GM10266 (cell line): ENCODE results near the gene PDCD5.
"Not testable (repeated sequence)": the region's sequence is repeated elsewhere in the genome, so short reads cannot be mapped to it uniquely, and the experiment has no call there.

Experiments used
- DNase-seq: peaks from one replicate; pipeline ENCODE4 v3.0.0; 2012; ENCODE audit errors: extremely low spot score
- TF ChIP-seq, protein P1 (sequence below): IDR thresholded peaks from 2 replicates; pipeline ENCODE4 v1.5.1; 2012; ENCODE audit warnings: mild to moderate bottlenecking, low read depth; ENCODE audit not compliant: control insufficient read depth, insufficient read depth; ENCODE audit errors: missing control alignments

PDCD5 gene, protein sequence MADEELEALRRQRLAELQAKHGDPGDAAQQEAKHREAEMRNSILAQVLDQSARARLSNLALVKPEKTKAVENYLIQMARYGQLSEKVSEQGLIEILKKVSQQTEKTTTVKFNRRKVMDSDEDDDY

DNA sequence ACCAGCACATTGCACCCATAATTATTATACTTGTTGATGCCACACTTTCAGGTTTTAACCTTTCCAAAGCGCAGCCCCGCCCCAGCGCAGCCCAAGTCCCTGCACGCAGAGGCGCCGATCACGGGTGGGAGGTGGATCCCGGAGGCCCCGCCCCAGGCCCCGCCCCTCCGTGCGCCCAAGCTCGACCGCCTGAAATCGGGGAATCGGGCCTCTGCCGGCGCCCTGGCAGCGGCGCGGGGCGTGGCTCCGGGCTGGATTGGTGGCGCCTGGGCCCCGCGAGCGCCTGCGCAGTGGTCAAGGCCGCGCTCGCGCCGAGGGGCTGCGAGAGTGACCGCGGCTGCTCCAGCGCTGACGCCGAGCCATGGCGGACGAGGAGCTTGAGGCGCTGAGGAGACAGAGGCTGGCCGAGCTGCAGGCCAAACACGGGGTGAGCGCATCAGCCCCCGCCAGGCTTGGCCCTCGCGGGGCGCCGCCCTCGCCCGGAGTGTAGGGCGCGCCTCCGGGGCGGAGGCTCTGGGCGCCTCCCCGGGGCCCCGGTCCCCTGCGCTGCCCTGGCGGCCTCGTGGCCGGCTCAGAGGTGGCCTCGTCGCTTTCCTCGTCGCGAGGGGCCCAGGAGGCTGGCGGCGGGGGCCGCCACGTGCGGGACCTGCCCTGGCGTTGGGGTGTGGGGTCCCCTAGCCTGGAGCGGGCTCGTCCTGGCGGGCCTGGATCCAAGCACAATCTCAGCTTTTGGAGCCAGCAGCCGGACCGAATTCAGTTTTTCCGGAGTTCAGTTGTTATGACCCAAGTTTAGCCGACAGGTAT, at the start of gene PDCD5:
PDCD5 (plus strand) TSS at position 290 of the 804 bp plus-strand sequence; CDS start at position 362, 72 bp downstream.
- DNase-seq = peak; percentile 99
- TF ChIP-seq, protein P1, sequence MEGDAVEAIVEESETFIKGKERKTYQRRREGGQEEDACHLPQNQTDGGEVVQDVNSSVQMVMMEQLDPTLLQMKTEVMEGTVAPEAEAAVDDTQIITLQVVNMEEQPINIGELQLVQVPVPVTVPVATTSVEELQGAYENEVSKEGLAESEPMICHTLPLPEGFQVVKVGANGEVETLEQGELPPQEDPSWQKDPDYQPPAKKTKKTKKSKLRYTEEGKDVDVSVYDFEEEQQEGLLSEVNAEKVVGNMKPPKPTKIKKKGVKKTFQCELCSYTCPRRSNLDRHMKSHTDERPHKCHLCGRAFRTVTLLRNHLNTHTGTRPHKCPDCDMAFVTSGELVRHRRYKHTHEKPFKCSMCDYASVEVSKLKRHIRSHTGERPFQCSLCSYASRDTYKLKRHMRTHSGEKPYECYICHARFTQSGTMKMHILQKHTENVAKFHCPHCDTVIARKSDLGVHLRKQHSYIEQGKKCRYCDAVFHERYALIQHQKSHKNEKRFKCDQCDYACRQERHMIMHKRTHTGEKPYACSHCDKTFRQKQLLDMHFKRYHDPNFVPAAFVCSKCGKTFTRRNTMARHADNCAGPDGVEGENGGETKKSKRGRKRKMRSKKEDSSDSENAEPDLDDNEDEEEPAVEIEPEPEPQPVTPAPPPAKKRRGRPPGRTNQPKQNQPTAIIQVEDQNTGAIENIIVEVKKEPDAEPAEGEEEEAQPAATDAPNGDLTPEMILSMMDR = no peak

DNA sequence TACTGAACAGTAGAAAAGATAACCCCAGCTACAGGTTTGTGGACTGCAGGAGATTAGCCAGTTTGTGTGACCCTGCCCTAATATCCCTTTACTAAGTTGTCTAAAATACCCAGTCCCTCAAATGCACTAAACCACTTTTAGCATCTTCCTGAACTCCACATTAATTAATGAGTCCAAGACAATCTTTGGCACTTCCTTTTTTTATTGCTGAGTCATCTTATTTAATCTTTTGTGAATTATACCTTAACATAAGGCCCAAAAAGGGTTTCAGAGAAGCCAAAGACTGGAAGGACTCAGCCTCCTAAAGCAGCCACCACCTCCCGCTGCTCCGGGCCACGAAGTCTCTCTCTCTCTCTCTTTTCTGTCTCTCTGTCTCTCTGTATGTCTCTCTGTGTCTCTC, 48.8 kb upstream of the PDCD5 start:
- no peak for DNase-seq
- TF ChIP-seq, protein P1 = no peak

DNA sequence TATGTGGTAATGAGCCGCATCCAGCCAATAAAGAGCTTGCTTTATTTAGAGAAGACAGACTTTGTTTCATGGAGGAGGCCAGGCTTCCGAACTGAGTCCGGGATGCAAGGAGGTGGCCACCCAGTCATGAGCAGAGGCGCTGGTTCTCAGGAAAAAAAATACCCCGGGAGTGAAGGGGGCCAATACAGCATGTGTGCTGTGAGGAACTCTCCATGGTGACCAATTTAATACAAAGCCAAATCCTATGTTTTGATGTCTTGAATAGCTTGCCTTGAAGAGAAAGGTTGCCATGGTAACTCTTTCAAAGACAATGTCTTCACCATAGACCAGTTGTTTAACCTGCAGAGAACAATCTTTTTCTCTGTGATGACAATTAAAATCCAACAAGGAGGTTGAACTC, 43.4 kb upstream of the PDCD5 start:
- TF ChIP-seq, protein P1 = no peak
- DNase-seq = no peak

DNA sequence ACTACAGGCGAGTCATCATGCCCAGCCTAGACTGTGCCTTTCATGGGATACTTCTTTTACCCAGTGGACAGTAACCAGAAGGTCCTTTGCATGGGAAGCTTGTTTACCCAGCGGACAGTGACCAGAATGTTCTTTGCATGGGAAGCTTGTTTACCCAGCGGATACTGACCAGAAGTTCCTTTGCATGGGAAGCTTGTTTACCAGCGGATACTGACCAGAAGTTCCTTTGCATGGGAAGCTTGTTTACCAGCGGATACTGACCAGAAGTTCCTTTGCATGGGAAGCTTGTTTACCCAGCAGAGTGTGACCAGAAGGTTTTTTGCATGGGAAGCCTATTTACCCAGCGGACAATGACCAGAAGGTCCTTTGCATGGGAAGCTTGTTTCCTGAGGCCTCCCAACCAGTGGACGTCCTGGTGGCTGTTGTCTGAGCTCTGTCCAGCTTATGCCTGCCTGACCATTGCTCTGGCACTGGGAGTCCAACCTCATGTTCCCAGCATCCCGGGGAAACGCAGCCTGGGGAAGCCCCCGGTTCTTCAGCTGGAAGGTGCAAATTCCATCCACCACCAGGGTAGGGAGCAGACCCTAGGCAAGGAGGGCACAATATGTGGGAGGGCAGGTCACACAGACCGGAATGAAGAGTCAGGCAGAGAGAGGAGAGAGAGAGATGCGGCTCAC, 41.6 kb upstream of the PDCD5 start:
- TF ChIP-seq, protein P1 = no peak
- DNase-seq = no peak

DNA sequence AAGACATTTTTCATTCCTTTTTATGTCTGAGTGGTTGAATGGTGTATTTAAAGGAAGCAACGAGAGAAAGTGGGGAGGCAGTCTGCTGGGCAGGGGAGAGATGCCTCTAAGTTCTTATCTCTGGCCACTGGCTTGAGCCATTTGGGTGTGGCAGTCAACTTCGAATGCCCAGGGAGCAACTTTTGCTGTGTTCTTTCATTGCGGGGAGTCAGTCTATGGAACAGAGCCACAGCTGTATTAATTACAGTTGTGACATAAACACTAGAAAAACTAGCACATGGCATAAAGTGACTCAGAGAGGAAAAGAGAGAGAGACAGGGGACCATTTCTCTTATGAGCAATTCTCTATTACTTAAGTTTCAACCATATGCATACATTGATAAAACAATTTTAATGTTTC, 40.4 kb upstream of the PDCD5 start:
- TF ChIP-seq, protein P1 = no peak
- DNase-seq = no peak

DNA sequence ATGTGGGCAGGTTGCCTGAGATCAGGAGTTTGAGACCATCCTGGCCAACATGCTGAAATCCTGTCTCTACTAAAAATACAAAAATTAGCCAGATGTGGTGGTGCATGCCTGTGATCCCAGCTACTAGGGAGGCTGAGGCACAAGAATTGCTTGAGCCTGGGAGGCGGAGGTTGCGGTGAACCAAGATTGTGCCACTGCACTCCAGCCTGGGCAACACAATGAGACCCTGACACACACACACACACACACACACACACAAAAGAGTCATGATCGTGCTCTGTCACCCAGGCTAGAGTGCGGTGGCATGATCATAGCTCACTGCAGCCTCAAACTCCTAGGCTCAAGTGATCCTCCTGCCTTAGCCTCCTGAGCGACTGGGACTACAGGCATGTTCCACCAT, 39.6 kb upstream of the PDCD5 start:
- not testable (repeated sequence) for DNase-seq

DNA sequence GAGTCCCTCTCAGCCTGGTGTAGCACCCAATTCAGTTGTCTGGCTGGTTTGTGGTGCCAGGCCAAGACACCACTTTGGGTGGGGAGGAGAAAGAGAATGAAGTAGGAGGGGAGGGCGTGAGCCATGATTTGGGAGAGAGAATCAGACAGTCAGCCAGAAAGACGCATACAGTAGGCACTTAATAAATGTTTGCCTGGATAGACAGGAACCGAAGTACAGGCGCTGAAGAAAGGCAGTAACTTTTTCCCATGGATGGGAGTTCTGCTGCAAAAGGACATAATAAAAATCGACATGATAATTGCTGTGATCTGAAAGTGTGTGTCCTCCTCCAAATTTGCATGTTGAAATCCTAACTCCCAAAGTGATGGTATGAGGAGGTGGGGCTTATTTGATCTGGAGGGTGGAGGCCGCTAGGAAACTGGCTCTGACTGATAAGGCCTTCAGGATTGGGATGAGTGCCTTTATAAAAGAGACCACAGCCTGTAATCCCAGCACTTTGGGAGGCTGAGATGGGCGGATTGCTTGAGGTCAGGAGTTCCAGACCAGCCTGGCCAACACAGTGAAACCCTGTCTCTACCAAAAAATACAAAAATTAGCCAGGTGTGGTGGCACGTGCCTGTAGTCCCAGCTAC, 38.4 kb upstream of the PDCD5 start:
- TF ChIP-seq, protein P1 = no peak
- no peak for DNase-seq
